Keratinocyte (primary cell): ENCODE data around the gene ASF1B.

Experiments used
- EZH2 ChIP-seq: IDR thresholded peaks from one replicate; pipeline ENCODE4 v1.6.1; 2012; ENCODE audit warnings: inconsistent platforms, mild to moderate bottlenecking, low read length, moderate library complexity
- TF ChIP-seq, protein P1 (sequence below), 3 experiments: IDR thresholded peaks in 1 of 3; conservative IDR thresholded peaks in 1 of 3; optimal IDR thresholded peaks in 1 of 3; 2 replicates in 2 of 3; 3 replicates in 1 of 3; pipeline versions ENCODE3 to v1.5.1; 2011; ENCODE audit warnings: low read length in 3 of 3, mild to moderate bottlenecking in 3 of 3, moderate library complexity in 2 of 3, control low read depth in 1 of 3, inconsistent platforms in 1 of 3; ENCODE audit not compliant: insufficient read depth in 2 of 3; ENCODE audit errors: extremely low read depth in 1 of 3

GRCh38 chr19:14111486-14111885, 24.9 kb downstream of the ASF1B start:
- TF ChIP-seq, protein P1, sequence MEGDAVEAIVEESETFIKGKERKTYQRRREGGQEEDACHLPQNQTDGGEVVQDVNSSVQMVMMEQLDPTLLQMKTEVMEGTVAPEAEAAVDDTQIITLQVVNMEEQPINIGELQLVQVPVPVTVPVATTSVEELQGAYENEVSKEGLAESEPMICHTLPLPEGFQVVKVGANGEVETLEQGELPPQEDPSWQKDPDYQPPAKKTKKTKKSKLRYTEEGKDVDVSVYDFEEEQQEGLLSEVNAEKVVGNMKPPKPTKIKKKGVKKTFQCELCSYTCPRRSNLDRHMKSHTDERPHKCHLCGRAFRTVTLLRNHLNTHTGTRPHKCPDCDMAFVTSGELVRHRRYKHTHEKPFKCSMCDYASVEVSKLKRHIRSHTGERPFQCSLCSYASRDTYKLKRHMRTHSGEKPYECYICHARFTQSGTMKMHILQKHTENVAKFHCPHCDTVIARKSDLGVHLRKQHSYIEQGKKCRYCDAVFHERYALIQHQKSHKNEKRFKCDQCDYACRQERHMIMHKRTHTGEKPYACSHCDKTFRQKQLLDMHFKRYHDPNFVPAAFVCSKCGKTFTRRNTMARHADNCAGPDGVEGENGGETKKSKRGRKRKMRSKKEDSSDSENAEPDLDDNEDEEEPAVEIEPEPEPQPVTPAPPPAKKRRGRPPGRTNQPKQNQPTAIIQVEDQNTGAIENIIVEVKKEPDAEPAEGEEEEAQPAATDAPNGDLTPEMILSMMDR (optimal IDR thresholded peaks at IDR 0.05 in 1 of 3, IDR thresholded peaks at IDR 0.05 in 1 of 3, conservative IDR thresholded peaks at IDR 0.05 in 1 of 3; ENCODE audit: extremely low read depth in 1 of 3, insufficient read depth in 2 of 3, low read length in 3 of 3) = no peak
- TF ChIP-seq EZH2 = no peak
